ENCODE results near the gene GLI1. TPM values are rescaled to one million over a fixed set of nuclear protein-coding genes. Genes with fewer than 3 reads are reported as not detected.

GLI1 gene
- total and polyA plus RNA-seq, 2 of the 13 experiments (the other 11 are each of a cell fraction or from before 2014, with no cell fraction given): 0.09 to 0.20 TPM

DNA sequence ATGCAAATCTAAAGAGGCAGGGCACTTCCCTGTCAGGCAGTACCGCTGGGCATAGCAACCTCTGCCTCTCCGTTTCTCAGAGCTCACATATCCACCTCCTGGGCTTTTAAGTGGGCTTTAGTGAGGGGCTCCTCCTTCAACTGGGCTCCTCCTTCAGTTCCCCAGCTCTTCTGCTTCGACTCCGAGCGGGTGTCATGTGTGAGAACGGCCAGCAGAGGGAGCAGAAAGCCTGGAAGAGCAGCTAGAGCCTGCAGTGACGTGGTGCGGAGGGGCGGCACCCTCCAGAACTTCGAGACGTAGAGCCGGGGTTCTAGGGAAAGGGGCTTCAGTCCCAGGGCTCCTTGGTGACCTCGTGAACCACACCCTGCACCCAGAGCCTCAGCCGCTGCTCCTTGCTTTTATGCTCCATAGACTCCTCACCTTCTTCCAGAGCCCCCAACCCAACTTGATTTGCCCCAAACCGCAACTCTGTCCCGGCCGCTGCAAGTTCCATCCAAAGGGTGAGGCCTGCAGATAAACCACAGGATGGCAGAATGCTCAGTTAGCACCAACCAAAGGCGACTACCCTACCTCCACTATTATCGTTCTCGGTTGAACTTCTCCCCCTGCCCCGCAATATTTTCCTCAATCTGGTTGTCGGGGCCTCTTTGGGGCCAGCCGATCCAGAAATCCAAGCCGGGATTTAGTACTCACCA is 383 bp upstream of the GLI1 start:
- peaks cover 0 to 9% of the 10 kb centered on the region in 2 experiments; a peak in 2 of 5 replicates for H3K27me3 ChIP-seq (ENCODE audit: control insufficient read depth in 1 of 2, insufficient read depth in 2 of 2, low read length in 2 of 2)
- 0% methylated on average over 16 of the region's 24 CpGs for WGBS (ENCODE audit: low lambda C conversion rate)
- H3K4me3 ChIP-seq (replicated peaks in 1 of 3; ENCODE audit: insufficient read depth in 1 of 3, low read depth in 2 of 3, low read length in 3 of 3): peak overlapping the region; percentile 63 to 94 (median 76)
- in situ Hi-C loops (cut with HindIII; ENCODE audit: extremely low pct_ligation_motif_present, low pct_unique_long_range_greater_than_20kb): loop anchor here (5.0 kb wide), 1 partner anchor 197 kb away; no protein-coding TSS in a partner anchor
- ChIA-PET POLR2A (interaction anchor here (0.8 to 1.8 kb wide), 5 partner anchors 25 to 230 kb away, joined by 3 to 11 read pairs (median 5); partner anchors contain the start of genes DDIT3, INHBC and SHMT2), CTCF (ENCODE audit: low intra/inter-chr PET ratio, low total read pairs) (interaction anchor here (1.4 kb wide), 1 partner anchor 152 kb away, joined by 5 read pairs; no protein-coding TSS in a partner anchor)
- peaks cover 77% of the 10 kb centered on the region for H3K4me1 ChIP-seq (ENCODE audit: insufficient read depth, low read length)
- peak overlapping the region; percentile 100 for H3K4me2 ChIP-seq (ENCODE audit: low read depth, low read length)
- peak overlapping the region; percentile 87 for H2AFZ ChIP-seq (ENCODE audit: low read length)
- H3K27ac ChIP-seq (ENCODE audit: extremely low read length, insufficient read depth, low read length): peak overlapping the region; percentile 43
- BruUV-seq (replicated peaks): no TSS peak
- intact Hi-C loops (cut with micrococcal nuclease; ENCODE audit: unreplicated experiment): loop anchor here (10.0 kb wide), 1 partner anchor 704 kb away; the partner anchor contains the start of gene PRIM1
- no peaks in the 10 kb centered on the region for H3K36me3 ChIP-seq (replicated peaks in 1 of 2; ENCODE audit: control insufficient read depth in 1 of 2, insufficient read depth in 2 of 2, low read length in 2 of 2)
- H3K9ac ChIP-seq (ENCODE audit: insufficient read depth, low read depth, low read length): peak overlapping the region; percentile 64
- ATAC-seq: peak; percentile 22
- DNase-seq (ENCODE audit: low spot score): peak; percentile 84
- no peaks in the 10 kb centered on the region for H4K20me1 ChIP-seq (ENCODE audit: insufficient read depth, low read length)
- peaks cover 15% of the 10 kb centered on the region for H3K79me2 ChIP-seq (ENCODE audit: insufficient read depth, low read length)
- H3K9me3 ChIP-seq (ENCODE audit: low read length): no peaks in the 10 kb centered on the region
- FAIRE-seq: peak; percentile 84
- TF ChIP-seq, protein P1, sequence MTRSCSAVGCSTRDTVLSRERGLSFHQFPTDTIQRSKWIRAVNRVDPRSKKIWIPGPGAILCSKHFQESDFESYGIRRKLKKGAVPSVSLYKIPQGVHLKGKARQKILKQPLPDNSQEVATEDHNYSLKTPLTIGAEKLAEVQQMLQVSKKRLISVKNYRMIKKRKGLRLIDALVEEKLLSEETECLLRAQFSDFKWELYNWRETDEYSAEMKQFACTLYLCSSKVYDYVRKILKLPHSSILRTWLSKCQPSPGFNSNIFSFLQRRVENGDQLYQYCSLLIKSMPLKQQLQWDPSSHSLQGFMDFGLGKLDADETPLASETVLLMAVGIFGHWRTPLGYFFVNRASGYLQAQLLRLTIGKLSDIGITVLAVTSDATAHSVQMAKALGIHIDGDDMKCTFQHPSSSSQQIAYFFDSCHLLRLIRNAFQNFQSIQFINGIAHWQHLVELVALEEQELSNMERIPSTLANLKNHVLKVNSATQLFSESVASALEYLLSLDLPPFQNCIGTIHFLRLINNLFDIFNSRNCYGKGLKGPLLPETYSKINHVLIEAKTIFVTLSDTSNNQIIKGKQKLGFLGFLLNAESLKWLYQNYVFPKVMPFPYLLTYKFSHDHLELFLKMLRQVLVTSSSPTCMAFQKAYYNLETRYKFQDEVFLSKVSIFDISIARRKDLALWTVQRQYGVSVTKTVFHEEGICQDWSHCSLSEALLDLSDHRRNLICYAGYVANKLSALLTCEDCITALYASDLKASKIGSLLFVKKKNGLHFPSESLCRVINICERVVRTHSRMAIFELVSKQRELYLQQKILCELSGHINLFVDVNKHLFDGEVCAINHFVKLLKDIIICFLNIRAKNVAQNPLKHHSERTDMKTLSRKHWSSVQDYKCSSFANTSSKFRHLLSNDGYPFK (CRISPR knock-in tag; IDR thresholded peaks at IDR 0.05; ENCODE audit: borderline replicate concordance): peak; percentile 59; the same call in 1 of the 2 replicates
- TF ChIP-seq JARID2 (CRISPR knock-in tag; IDR thresholded peaks at IDR 0.05; ENCODE audit: insufficient replicate concordance): no peak
- TF ChIP-seq CCAR2 (optimal IDR thresholded peaks at IDR 0.05; ENCODE audit: low read depth, low read length): no peak
- TF ChIP-seq MAFK (conservative IDR thresholded peaks at IDR 0.05 in 1 of 2, IDR thresholded peaks at IDR 0.05 in 1 of 2; ENCODE audit: low read length in 2 of 2): no peak
- peak in 1 of 2 experiments; percentile 41; a peak in 1 of 4 replicates for TF ChIP-seq POLR2A (IDR thresholded peaks at IDR 0.05; ENCODE audit: insufficient read depth in 1 of 2, low read depth in 2 of 2, low read length in 2 of 2)
- TF ChIP-seq YEATS2 (CRISPR knock-in tag; IDR thresholded peaks at IDR 0.05; ENCODE audit: borderline replicate concordance): no peak
- peak; percentile 82; the same call in 1 of the 2 replicates for TF ChIP-seq ZNF605 (CRISPR knock-in tag; IDR thresholded peaks at IDR 0.05)
- TF ChIP-seq, protein P2, sequence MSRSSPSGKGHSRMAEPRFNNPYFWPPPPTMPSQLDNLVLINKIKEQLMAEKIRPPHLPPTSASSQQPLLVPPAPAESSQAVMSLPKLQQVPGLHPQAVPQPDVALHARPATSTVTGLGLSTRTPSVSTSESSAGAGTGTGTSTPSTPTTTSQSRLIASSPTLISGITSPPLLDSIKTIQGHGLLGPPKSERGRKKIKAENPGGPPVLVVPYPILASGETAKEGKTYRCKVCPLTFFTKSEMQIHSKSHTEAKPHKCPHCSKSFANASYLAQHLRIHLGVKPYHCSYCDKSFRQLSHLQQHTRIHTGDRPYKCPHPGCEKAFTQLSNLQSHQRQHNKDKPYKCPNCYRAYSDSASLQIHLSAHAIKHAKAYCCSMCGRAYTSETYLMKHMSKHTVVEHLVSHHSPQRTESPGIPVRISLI (CRISPR knock-in tag; IDR thresholded peaks at IDR 0.05; ENCODE audit: borderline replicate concordance): 0 out of 2 replicates have a peak, but pooled peaks have one; percentile 26
- no peak for TF ChIP-seq SSRP1 (CRISPR knock-in tag; IDR thresholded peaks at IDR 0.05)
- TF ChIP-seq, protein P3, sequence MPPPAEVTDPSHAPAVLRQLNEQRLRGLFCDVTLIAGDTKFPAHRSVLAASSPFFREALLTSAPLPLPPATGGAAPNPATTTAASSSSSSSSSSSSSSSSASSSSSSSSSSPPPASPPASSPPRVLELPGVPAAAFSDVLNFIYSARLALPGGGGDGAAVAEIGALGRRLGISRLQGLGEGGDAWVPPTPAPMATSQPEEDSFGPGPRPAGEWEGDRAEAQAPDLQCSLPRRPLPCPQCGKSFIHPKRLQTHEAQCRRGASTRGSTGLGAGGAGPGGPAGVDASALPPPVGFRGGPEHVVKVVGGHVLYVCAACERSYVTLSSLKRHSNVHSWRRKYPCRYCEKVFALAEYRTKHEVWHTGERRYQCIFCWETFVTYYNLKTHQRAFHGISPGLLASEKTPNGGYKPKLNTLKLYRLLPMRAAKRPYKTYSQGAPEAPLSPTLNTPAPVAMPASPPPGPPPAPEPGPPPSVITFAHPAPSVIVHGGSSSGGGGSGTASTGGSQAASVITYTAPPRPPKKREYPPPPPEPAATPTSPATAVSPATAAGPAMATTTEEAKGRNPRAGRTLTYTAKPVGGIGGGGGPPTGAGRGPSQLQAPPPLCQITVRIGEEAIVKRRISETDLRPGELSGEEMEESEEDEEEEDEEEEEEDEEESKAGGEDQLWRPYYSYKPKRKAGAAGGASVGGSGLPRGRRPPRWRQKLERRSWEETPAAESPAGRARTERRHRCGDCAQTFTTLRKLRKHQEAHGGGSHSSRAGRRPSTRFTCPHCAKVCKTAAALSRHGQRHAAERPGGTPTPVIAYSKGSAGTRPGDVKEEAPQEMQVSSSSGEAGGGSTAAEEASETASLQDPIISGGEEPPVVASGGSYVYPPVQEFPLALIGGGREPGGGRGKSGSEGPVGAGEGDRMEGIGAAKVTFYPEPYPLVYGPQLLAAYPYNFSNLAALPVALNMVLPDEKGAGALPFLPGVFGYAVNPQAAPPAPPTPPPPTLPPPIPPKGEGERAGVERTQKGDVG (CRISPR knock-in tag; IDR thresholded peaks at IDR 0.05; ENCODE audit: borderline replicate concordance): 0 out of 2 replicates have a peak, but pooled peaks have one; percentile 58
- TF ChIP-seq ATM (IDR thresholded peaks at IDR 0.05; ENCODE audit: borderline replicate concordance): no peak
- TF ChIP-seq, protein P4, sequence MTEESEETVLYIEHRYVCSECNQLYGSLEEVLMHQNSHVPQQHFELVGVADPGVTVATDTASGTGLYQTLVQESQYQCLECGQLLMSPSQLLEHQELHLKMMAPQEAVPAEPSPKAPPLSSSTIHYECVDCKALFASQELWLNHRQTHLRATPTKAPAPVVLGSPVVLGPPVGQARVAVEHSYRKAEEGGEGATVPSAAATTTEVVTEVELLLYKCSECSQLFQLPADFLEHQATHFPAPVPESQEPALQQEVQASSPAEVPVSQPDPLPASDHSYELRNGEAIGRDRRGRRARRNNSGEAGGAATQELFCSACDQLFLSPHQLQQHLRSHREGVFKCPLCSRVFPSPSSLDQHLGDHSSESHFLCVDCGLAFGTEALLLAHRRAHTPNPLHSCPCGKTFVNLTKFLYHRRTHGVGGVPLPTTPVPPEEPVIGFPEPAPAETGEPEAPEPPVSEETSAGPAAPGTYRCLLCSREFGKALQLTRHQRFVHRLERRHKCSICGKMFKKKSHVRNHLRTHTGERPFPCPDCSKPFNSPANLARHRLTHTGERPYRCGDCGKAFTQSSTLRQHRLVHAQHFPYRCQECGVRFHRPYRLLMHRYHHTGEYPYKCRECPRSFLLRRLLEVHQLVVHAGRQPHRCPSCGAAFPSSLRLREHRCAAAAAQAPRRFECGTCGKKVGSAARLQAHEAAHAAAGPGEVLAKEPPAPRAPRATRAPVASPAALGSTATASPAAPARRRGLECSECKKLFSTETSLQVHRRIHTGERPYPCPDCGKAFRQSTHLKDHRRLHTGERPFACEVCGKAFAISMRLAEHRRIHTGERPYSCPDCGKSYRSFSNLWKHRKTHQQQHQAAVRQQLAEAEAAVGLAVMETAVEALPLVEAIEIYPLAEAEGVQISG (CRISPR knock-in tag; IDR thresholded peaks at IDR 0.05): peak; percentile 38

Data from HepG2 (cell line).